ENCODE results near the gene WHRN. TPM values are rescaled to one million over a fixed set of nuclear protein-coding genes. Genes with fewer than 3 reads are reported as not detected.

WHRN gene
- total RNA-seq, 4 donors from 2014 or later: 8.4 to 12.9 (median 11.0) TPM

DNA sequence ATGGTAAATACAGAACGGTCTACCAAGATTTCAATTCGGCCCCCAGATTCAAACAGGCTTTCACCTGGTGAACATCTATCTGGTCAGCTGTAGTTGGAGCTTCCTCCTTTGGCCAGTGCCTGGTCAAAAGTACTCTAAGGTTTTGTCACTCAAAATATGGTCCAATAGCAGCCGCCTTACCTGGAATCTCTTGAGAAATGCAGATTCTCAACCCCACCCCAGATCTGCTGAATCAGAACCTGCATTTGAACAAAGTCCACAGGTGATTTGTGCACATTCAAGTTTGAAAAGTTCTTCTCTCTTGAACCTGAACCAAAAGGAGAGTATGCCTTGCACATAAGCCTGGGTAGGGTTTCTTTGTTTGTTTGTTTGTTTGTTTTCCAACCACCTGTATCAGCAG, 17.6 kb upstream of the WHRN start:
- ATAC-seq: no peak
- TF ChIP-seq POLR2A (IDR thresholded peaks at IDR 0.05): no peak
- no peak for TF ChIP-seq CTCF (IDR thresholded peaks at IDR 0.05)
- no peak for TF ChIP-seq EP300 (IDR thresholded peaks at IDR 0.05)
- no peak for TF ChIP-seq POLR2AphosphoS5 (IDR thresholded peaks at IDR 0.05)
- Histone ChIP-seq H3K27ac (no peak overlapping the region), H3K27me3 (peaks cover 3% of the 10 kb centered on the region), H3K4me3 (no peak overlapping the region), H3K4me1 (peaks cover 0 to 21% (median 0%) of the 10 kb centered on the region in 3 donors), H3K36me3 (no peaks in the 10 kb centered on the region), H3K9me3 (no peaks in the 10 kb centered on the region)
- 44 to 93% methylated on average over 2 of the region's 3 CpGs for WGBS, 2 donors (ENCODE audit: low coverage in 1 of 2)

DNA sequence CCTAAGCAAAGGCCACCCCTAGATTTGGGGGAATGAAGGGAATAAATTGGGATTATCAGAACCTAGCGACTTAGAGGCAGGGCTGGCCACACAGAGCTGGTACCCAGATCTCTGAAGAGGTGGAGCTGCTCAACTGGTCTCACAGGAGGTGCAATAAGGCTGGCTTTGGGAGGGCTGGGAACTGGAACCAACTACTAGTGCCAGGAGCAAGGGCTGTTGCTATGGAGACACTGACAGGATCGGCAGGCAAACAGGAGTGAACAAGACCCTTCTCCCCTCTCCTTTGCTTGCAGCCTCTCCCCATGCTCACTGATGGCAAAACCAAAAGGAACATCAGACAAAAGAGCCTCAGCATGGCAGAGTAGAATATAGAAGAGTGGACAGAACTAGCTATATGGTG, 17.0 kb upstream of the WHRN start:
- Histone ChIP-seq H3K9me3 (no peaks in the 10 kb centered on the region), H3K36me3 (no peaks in the 10 kb centered on the region), H3K4me1 (peaks cover 0 to 21% (median 0%) of the 10 kb centered on the region in 3 donors), H3K4me3 (no peak overlapping the region), H3K27me3 (peaks cover 3% of the 10 kb centered on the region), H3K27ac (no peak overlapping the region)
- TF ChIP-seq CTCF (IDR thresholded peaks at IDR 0.05) (no peak), POLR2AphosphoS5 (IDR thresholded peaks at IDR 0.05) (no peak), POLR2A (IDR thresholded peaks at IDR 0.05) (no peak), EP300 (IDR thresholded peaks at IDR 0.05) (no peak)
- no peak for ATAC-seq
- 17% methylated on average over 1 of the region's 2 CpGs; no CpG with 5 or more reads in 1 of the 2 donors for WGBS, 2 donors (ENCODE audit: low coverage in 1 of 2)

DNA sequence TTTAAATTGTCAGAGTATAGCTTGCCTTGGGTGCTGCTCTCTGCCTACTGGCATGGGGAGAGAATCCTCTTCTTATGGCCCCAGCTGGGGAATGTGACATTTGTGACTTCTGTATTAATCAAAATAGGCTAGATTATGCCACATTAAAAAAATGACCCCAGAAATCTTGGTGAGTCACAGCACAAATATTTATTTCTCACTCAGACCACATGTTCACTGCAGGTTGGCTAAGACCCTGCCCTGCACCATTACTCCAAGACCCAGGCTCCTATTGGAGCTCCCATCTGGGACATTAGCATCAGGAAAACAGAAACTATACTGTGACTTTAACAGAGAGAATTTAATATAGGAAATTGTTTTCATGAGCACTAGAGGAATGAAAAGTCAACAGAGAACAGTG, 16.6 kb upstream of the WHRN start:
- Histone ChIP-seq H3K4me1 (peaks cover 0 to 21% (median 0%) of the 10 kb centered on the region in 3 donors), H3K27me3 (peaks cover 3% of the 10 kb centered on the region), H3K4me3 (no peak overlapping the region), H3K27ac (no peak overlapping the region), H3K36me3 (no peaks in the 10 kb centered on the region), H3K9me3 (no peaks in the 10 kb centered on the region)
- TF ChIP-seq POLR2AphosphoS5 (IDR thresholded peaks at IDR 0.05) (no peak), POLR2A (IDR thresholded peaks at IDR 0.05) (no peak), EP300 (IDR thresholded peaks at IDR 0.05) (no peak), CTCF (IDR thresholded peaks at IDR 0.05) (no peak)
- no peak for ATAC-seq

- ATAC-seq: no peak
- 70 to 87% methylated on average over 3 to 4 of the region's 4 CpGs for WGBS, 2 donors (ENCODE audit: low coverage in 1 of 2)
Observed at GRCh38 chr9:114518599-114519022, 13.3 kb upstream of the WHRN start.

More at GRCh38 chr9:114518599-114519022, 13.3 kb upstream of the WHRN start:
- Histone ChIP-seq H3K27ac (no peak overlapping the region), H3K36me3 (no peaks in the 10 kb centered on the region), H3K4me1 (peaks cover 0 to under 1% (median 0%) of the 10 kb centered on the region in 3 donors), H3K27me3 (peaks cover 3% of the 10 kb centered on the region), H3K4me3 (no peak overlapping the region), H3K9me3 (no peaks in the 10 kb centered on the region)
- TF ChIP-seq POLR2A (IDR thresholded peaks at IDR 0.05): no peak
- no peak for TF ChIP-seq EP300 (IDR thresholded peaks at IDR 0.05)
- TF ChIP-seq CTCF (IDR thresholded peaks at IDR 0.05): no peak
- no peak for TF ChIP-seq POLR2AphosphoS5 (IDR thresholded peaks at IDR 0.05)

Data from gastroesophageal sphincter (tissue), 4 donors.